Fibroblast of lung (primary cell): ENCODE data around the gene SH2D3C. TPM values are rescaled to one million over a fixed set of nuclear protein-coding genes. Genes with fewer than 3 reads are reported as not detected.

Source experiments
- DNase-seq, 2 donors: peaks; one replicate each; pipeline versions ENCODE4 v3.0.0 to v3.0.0-alpha.2; 2010; ENCODE audit warnings: low read depth in 2 of 2
- H2AFZ ChIP-seq: 2 replicates; pipeline ENCODE4 v1.5.1; 2012; ENCODE audit warnings: low read length, control low read depth, inconsistent platforms
- H3K27ac ChIP-seq: 2 replicates; pipeline ENCODE4 v1.5.1; 2011; ENCODE audit warnings: low read length, control low read depth; ENCODE audit not compliant: insufficient read depth
- H3K27me3 ChIP-seq: 2 replicates; pipeline ENCODE4 v1.5.1; 2011; ENCODE audit warnings: mild to moderate bottlenecking, low read length; ENCODE audit not compliant: control insufficient read depth, insufficient read depth
- H3K36me3 ChIP-seq: 2 replicates; pipeline ENCODE4 v1.5.1; 2011; ENCODE audit warnings: low read length; ENCODE audit not compliant: control insufficient read depth, insufficient read depth
- H3K4me1 ChIP-seq: 2 replicates; pipeline ENCODE4 v1.5.1; 2011; ENCODE audit warnings: low read length; ENCODE audit not compliant: control insufficient read depth, insufficient read depth; ENCODE audit errors: extremely low read depth
- H3K4me2 ChIP-seq: 2 replicates; pipeline ENCODE4 v1.5.1; 2011; ENCODE audit warnings: low read length, control low read depth; ENCODE audit not compliant: insufficient read depth; ENCODE audit errors: extremely low read depth
- H3K4me3 ChIP-seq, 4 experiments: fragments of 200-600 bp in 1 of 4; sonication (generic) in 1 of 4; replicated peaks in 1 of 4; 2 replicates each; pipeline ENCODE4 v1.5.1; 2011 to 2016; ENCODE audit warnings: low read length in 4 of 4, low read depth in 3 of 4, mild to moderate bottlenecking in 3 of 4, control low read depth in 2 of 4, inconsistent platforms in 1 of 4, mixed read lengths in 1 of 4; ENCODE audit not compliant: insufficient read depth in 1 of 4; ENCODE audit errors: control extremely low read depth in 1 of 4
- H3K79me2 ChIP-seq: 2 replicates; pipeline ENCODE4 v1.5.1; 2012; ENCODE audit warnings: mild to moderate bottlenecking, low read length, inconsistent platforms; ENCODE audit not compliant: control insufficient read depth, insufficient read depth
- H3K9ac ChIP-seq: 2 replicates; pipeline ENCODE4 v1.5.1; 2011; ENCODE audit warnings: mild to moderate bottlenecking, low read length, control low read depth; ENCODE audit not compliant: insufficient read depth
- H3K9me3 ChIP-seq: 2 replicates; pipeline ENCODE4 v1.5.1; 2012; ENCODE audit warnings: low read depth, low read length; ENCODE audit not compliant: control insufficient read depth, insufficient read depth
- H4K20me1 ChIP-seq: 2 replicates; pipeline ENCODE4 v1.5.1; 2011; ENCODE audit warnings: low read length; ENCODE audit not compliant: control insufficient read depth, insufficient read depth; ENCODE audit errors: extremely low read depth
- EZH2 ChIP-seq: IDR thresholded peaks from 2 replicates; pipeline ENCODE4 v1.5.1; 2012; ENCODE audit warnings: low read length, control low read depth, mild to moderate bottlenecking; ENCODE audit errors: missing control alignments
- polyA plus RNA-seq, 2 donors: library from polyadenylated mRNA; depleted of rRNA in 1 of 2; stranded (reverse) in 1 of 2; unstranded in 1 of 2; fragments of >200 nt; gene quantifications; 2 replicates each; pipeline ENCODE4 v1.2.1, GENCODE V29; 2011 to 2012; ENCODE audit warnings: missing spikeins in 1 of 2
- total RNA-seq: library from RNA; depleted of rRNA; stranded (reverse); fragments of >200 nt; gene quantifications from 2 replicates; pipeline ENCODE4 v1.2.1, GENCODE V29; 2014
- TF ChIP-seq, protein P1 (sequence below), 2 donors: IDR thresholded peaks in 1 of 2; conservative IDR thresholded peaks in 1 of 2; 1 replicate in 1 of 2; 2 replicates in 1 of 2; pipeline ENCODE4 v1.5.1; 2011 to 2012; ENCODE audit warnings: low read length in 2 of 2, control low read depth in 1 of 2, inconsistent platforms in 1 of 2, low read depth in 1 of 2, mild to moderate bottlenecking in 1 of 2

The SH2D3C gene
- total and polyA plus RNA-seq, 2 donors (not counting 1 experiment from before 2014, with no cell fraction given) = 1.2 TPM; not detected in 1

DNA sequence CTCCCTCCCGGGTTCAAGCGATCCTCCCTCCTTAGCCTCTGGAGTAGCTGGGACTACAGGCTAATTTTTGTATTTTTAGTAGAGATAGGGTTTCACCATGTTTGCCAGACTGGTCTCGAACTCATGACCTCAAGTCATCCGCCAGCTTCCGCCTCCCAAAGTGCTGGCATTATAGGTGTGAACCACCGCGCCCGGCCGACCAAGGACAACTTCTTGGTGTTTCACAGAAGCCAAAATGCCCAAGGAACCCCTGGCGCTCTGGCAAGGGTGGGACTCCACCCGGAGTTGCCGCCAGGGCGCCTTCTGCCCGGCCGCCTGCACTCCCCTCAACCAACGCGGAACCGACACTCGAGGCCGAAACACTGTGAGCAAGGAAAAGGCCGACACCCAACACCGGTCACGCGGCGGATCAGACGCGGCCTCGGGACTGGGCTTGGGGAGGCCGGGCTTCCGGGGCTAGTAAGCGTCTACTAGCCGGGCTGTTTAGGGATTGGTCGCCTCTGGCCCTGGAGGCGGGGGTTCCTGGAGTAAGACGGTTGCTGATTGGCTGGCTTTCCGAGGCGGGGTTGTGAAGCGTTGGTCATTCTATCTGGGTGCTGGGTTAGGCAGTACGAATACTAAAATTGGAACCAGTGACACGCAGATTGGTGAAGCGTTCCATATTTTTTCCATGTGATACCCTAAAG, 79.3 kb downstream of the SH2D3C start:
- no peaks in the 10 kb centered on the region for H3K9me3 ChIP-seq
- DNase-seq = peak; percentile 97
- H3K36me3 ChIP-seq = no peaks in the 10 kb centered on the region
- no peaks in the 10 kb centered on the region for H3K4me1 ChIP-seq
- no peaks in the 10 kb centered on the region for H4K20me1 ChIP-seq
- H3K79me2 ChIP-seq = no peaks in the 10 kb centered on the region
- H3K27me3 ChIP-seq = no peaks in the 10 kb centered on the region
- TF ChIP-seq, protein P1, sequence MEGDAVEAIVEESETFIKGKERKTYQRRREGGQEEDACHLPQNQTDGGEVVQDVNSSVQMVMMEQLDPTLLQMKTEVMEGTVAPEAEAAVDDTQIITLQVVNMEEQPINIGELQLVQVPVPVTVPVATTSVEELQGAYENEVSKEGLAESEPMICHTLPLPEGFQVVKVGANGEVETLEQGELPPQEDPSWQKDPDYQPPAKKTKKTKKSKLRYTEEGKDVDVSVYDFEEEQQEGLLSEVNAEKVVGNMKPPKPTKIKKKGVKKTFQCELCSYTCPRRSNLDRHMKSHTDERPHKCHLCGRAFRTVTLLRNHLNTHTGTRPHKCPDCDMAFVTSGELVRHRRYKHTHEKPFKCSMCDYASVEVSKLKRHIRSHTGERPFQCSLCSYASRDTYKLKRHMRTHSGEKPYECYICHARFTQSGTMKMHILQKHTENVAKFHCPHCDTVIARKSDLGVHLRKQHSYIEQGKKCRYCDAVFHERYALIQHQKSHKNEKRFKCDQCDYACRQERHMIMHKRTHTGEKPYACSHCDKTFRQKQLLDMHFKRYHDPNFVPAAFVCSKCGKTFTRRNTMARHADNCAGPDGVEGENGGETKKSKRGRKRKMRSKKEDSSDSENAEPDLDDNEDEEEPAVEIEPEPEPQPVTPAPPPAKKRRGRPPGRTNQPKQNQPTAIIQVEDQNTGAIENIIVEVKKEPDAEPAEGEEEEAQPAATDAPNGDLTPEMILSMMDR (conservative IDR thresholded peaks at IDR 0.05 in 1 of 2, IDR thresholded peaks at IDR 0.05 in 1 of 2; ENCODE audit: low read depth in 1 of 2, low read length in 2 of 2) = no peak
- TF ChIP-seq EZH2 = no peak
- peak overlapping the region; percentile 2 for H2AFZ ChIP-seq
- H3K4me2 ChIP-seq = peak overlapping the region; percentile 3
- H3K9ac ChIP-seq = peak overlapping the region; percentile 3
- H3K4me3 ChIP-seq = peak overlapping the region in 2 of 4 experiments; percentile 31 to 36
- peak overlapping the region; percentile 39 for H3K27ac ChIP-seq

DNA sequence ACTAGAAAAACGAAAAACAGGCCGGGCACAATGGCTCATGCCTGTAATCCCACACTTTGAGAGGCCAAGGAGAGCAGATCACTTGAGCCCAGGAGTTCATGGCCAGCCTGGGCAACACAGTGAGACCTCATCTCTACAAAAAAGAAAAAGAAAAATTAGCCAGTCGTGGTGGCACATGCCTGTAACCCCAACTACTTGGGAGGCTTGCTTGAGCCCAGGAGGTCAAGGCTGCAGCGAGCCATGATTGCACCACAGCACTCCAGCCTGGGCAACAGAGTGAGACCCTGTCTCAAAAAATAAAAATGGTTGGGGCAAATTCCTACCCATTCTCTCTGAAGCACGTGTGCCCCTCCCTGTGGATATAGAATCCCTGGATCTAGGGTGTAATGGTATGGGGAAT, 80.1 kb downstream of the SH2D3C start:
- Histone ChIP-seq H3K27me3 (no peaks in the 10 kb centered on the region), H3K4me3 (no peak overlapping the region), H3K4me2 (no peak overlapping the region), H3K79me2 (no peaks in the 10 kb centered on the region), H3K4me1 (no peaks in the 10 kb centered on the region), H4K20me1 (no peaks in the 10 kb centered on the region), H3K27ac (no peak overlapping the region), H3K36me3 (no peaks in the 10 kb centered on the region), H2AFZ (no peak overlapping the region), H3K9me3 (no peaks in the 10 kb centered on the region), H3K9ac (no peak overlapping the region)
- no peak for DNase-seq
- no peak for TF ChIP-seq EZH2
- TF ChIP-seq, protein P1 (conservative IDR thresholded peaks at IDR 0.05 in 1 of 2, IDR thresholded peaks at IDR 0.05 in 1 of 2; ENCODE audit: low read depth in 1 of 2, low read length in 2 of 2) = no peak

DNA sequence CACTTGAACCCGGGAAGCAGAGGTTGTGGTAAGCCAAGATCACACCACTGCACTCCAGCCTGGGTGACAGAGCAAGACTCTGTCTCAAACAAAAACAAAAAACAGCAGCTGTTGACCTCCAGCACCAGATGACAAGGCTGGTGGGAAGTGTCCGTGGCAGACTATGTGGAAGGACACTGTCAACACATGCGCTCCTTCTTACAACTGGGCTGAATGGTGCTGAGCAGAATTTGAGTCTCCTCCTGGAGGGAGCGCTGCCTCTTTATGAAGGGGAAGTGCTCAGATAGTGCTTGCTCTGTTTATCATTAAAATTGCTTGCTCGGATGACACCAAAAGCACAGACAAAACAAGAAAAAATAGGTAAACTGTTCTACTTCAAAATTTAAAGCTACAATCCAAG, 80.9 kb downstream of the SH2D3C start:
- H2AFZ ChIP-seq = no peak overlapping the region
- H3K79me2 ChIP-seq = no peaks in the 10 kb centered on the region
- no peaks in the 10 kb centered on the region for H3K27me3 ChIP-seq
- no peak overlapping the region for H3K4me2 ChIP-seq
- H3K9me3 ChIP-seq = no peaks in the 10 kb centered on the region
- H3K4me3 ChIP-seq = no peak overlapping the region
- TF ChIP-seq, protein P1 (conservative IDR thresholded peaks at IDR 0.05 in 1 of 2, IDR thresholded peaks at IDR 0.05 in 1 of 2; ENCODE audit: low read depth in 1 of 2, low read length in 2 of 2) = no peak
- no peaks in the 10 kb centered on the region for H4K20me1 ChIP-seq
- no peak for DNase-seq
- H3K9ac ChIP-seq = no peak overlapping the region
- no peaks in the 10 kb centered on the region for H3K4me1 ChIP-seq
- H3K27ac ChIP-seq = no peak overlapping the region
- peaks cover 2% of the 10 kb centered on the region for H3K36me3 ChIP-seq
